Tongue (tissue), 3 donors: ENCODE measurements around the gene ETF1. TPM values are rescaled to one million over a fixed set of nuclear protein-coding genes. Genes with fewer than 3 reads are reported as not detected.

ENCODE experiments used
- DNase-seq: peaks from one replicate; pipeline ENCODE4 v3.0.0-alpha.2; 2015
- small RNA-seq: library from RNA; depleted of rRNA; stranded (forward); fragments of <200 nt; gene quantifications from one replicate; pipeline ENCODE3, GENCODE V24; 2014; ENCODE audit warnings: low replicate concordance
- total RNA-seq: library from RNA; depleted of rRNA; stranded (reverse); fragments of >200 nt; gene quantifications from one replicate; pipeline ENCODE4 v1.2.3, GENCODE V29; 2014

Gene ETF1
- total RNA-seq, 1 donor from 2014 or later: 57.7 TPM

DNA sequence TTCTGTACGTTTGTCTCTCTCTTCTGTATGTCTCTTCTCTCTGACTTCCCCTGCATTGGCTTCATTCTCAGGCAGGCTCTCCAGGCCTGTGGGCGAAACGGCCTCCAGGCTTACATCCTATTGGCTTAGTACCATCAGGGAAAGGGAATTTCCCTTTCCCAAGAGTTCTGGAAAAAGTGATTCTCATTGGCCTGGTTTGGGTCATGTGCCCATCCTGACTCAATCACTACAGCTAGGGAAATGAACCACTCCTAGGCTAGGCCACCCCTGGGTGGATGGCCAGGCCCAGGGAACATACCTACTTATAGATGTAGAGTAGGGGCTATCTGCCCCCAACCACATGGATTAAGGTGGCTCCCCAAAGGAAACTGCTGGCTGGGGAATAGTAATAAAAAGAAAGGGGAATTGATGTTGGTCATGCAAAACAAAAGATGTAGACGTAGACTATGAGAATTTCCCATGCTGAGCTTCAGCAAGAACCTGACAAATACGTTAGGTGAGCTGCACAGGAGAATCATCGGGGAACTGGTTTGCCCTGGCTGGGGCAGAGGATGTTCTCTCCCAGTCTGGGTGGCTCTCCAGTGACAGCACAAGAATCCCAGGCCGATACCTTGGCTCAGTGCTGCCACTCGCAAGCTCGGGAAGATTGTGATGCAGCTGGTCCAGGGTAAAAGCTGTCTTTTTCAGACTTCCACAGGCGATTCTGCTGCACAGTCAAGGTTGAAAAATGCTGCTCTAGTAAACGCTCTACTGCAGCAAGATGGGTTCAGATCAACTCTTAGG, 81.5 kb downstream of the ETF1 start:
- DNase-seq: no peak

GRCh38 chr5:138460032-138460693, 82.9 kb downstream of the ETF1 start:
- no peak for DNase-seq

DNA sequence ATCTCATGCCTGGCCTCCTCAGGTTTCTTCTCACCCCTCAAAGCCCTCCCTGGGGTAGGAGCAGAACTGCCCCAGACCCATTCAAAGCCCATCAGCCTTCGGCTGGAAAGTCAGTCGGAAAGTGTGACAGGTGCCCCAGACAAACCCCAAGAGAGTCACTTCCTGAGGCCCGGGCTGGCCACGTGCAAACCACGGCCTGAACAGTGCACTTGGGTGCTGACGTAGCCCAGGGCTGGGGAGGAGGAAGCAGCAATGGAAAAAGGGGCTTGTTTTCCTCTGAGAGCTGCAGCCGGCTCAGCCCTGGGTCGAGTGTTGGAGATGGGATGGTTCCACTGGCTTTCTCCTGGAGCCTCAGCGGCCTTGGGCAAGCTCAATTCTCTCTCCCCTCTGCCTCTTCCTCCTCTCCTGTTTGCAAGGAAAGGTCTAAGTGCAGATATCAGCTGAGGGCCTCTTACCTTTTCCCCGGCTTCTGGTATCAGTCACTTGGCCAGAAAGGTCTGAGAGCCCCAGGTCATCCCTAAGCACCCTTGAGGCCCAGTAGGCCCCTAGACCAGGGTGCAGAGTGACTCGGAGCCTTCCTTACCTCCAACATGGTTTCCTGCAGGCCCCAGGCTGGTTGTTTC, 83.6 kb downstream of the ETF1 start:
- peak; percentile 38 for DNase-seq

DNA sequence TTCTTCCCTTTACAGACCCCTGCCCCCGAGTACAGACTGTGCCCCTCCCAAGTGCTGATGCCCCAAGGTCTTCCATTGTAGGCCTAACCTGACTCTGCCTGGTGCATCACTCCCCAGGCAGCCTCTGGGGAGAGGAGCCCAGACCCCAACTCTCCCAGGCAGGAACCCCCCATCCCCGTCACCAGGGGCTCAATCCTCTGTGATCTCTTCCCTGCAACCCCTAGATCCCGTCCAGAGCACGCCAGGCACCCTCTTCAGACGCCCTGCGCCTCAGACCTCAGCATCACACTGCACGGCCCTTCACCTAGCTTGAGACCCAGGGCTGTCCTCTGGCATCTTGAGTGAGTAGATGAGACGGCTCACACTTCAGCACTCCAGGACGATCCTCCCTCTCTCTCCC, 84.2 kb downstream of the ETF1 start:
- no peak for DNase-seq

- no peak for DNase-seq
These were observed 84.7 kb downstream of the ETF1 start for GRCh38 chr5:138458384-138458783.

DNA sequence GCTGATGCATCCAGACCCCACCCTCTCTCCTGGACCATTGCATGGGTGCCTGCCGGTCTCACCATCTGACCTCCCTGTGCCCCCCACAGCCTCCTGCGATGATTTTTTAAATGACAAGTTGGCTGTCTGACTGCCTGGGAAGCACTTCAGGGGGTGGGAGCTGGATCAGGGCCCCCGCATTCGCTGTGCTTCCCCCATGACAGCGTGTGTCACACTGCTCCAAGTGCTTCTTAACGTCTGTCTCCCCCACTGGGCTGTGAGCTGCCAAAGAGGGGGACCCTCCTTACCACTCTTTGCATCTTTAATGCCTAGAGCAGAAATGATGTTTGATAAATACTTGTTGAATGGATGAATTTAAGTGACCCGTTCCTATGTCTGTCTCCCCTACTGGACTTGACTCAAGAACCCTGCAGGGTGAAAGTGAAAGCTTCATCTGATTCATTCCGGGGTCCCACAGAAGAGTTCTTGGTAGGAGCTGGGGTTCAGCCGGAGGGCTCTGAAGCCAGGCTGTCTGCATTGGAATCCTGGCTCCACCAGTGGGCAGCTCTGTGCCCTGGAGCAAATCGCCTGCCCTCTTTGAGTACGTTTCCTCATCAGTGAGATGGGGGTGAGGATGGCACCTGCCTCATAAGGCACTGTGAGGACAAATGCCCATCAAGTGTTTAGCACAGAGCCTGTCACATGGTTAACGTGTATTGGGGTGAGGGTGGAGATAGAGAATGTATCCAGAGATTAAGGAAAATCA, 85.3 kb downstream of the ETF1 start:
- DNase-seq: no peak

Small RNAs within 50 kb of the gene (small RNA-seq; reads per million reads assigned to genes)
- gene RF00154 (15.9 reads per million, percentile 94 among the genes with 10 or more reads in this experiment), gene SNORD63 (235 reads per million, percentile 98 among the genes with 10 or more reads in this experiment)

Other genes starting within 250 kb of the ETF1 start
- 4.4 TPM for gene CDC25C, start 211.4 kb downstream of the ETF1 start, total RNA-seq
- 27.8 TPM for gene FAM53C, start 205.0 kb downstream of the ETF1 start, total RNA-seq
- 80.2 TPM for gene KDM3B, start 190.6 kb downstream of the ETF1 start, total RNA-seq
- 4.1 TPM for gene REEP2, start 104.2 kb downstream of the ETF1 start, total RNA-seq
- 11.1 TPM for gene EGR1, start 77.8 kb downstream of the ETF1 start, total RNA-seq
- gene HSPA9, start 32.2 kb upstream of the ETF1 start, total RNA-seq: 307 TPM
- 416 TPM for gene CTNNA1, start 210.2 kb upstream of the ETF1 start, total RNA-seq